Epithelial cell of proximal tubule (primary cell): ENCODE measurements around the gene TMEM125. TPM values are rescaled to one million over a fixed set of nuclear protein-coding genes. Genes with fewer than 3 reads are reported as not detected.

Experiments used
- DNase-seq: peaks from one replicate; pipeline ENCODE4 v3.0.0-alpha.2; 2011; ENCODE audit warnings: low read depth
- H3K4me3 ChIP-seq: 2 replicates; pipeline ENCODE4 v1.5.1; 2011; ENCODE audit warnings: low read depth, mild to moderate bottlenecking, low read length
- total RNA-seq: library from RNA; depleted of rRNA; stranded (reverse); fragments of >200 nt; gene quantifications from 2 replicates; pipeline ENCODE4 v1.2.3, GENCODE V29; 2015
- TF ChIP-seq, protein P1 (sequence below): conservative IDR thresholded peaks from 2 replicates; pipeline ENCODE4 v1.5.1; 2012; ENCODE audit warnings: low read depth, mild to moderate bottlenecking, low read length

TMEM125 gene
- total RNA-seq, 1 donor from 2014 or later, result 7.0 TPM

DNA sequence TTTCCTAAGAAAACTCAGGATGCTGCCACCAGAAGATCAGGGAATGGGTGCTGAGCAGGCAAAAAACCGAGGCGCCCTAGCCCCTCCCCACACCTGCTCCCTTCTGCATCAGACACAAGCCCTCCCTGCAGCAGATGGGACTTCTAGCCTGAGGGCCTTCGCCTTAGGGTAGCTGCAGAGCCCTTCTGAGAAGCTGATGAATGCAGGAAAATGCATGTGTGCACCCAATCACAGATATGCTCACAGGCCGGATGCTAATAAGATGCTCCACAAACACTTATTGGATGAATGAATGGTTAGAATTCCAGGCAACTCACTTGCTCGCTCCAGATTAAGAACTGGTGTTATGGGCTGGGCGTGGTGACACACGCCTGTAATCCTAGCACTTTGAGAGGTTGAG is 22.4 kb downstream of the TMEM125 start:
- H3K4me3 ChIP-seq, result no peak overlapping the region
- TF ChIP-seq, protein P1, sequence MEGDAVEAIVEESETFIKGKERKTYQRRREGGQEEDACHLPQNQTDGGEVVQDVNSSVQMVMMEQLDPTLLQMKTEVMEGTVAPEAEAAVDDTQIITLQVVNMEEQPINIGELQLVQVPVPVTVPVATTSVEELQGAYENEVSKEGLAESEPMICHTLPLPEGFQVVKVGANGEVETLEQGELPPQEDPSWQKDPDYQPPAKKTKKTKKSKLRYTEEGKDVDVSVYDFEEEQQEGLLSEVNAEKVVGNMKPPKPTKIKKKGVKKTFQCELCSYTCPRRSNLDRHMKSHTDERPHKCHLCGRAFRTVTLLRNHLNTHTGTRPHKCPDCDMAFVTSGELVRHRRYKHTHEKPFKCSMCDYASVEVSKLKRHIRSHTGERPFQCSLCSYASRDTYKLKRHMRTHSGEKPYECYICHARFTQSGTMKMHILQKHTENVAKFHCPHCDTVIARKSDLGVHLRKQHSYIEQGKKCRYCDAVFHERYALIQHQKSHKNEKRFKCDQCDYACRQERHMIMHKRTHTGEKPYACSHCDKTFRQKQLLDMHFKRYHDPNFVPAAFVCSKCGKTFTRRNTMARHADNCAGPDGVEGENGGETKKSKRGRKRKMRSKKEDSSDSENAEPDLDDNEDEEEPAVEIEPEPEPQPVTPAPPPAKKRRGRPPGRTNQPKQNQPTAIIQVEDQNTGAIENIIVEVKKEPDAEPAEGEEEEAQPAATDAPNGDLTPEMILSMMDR, result no peak
- DNase-seq, result no peak

DNA sequence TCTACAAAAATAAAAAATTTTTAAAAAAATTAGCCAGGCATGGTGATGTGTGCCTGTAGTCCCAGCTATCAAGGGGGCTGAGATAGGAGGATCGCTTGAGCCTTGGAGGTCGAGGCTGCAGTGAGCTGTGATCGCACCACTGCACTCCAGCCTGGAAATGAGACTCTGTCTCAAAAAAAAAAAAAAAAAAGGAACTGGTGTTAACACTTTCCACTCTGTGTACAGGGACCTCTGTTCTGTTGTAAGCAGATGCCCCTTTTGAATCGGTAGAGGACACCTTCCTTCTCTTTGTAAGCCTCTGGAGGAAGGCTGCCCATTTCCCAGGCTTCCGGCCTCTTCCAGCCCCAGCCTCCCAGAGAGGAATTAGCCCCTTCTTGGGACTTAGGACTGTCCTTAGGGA is 22.9 kb downstream of the TMEM125 start:
- TF ChIP-seq, protein P1, result no peak
- no peak overlapping the region for H3K4me3 ChIP-seq
- DNase-seq, result no peak

DNA sequence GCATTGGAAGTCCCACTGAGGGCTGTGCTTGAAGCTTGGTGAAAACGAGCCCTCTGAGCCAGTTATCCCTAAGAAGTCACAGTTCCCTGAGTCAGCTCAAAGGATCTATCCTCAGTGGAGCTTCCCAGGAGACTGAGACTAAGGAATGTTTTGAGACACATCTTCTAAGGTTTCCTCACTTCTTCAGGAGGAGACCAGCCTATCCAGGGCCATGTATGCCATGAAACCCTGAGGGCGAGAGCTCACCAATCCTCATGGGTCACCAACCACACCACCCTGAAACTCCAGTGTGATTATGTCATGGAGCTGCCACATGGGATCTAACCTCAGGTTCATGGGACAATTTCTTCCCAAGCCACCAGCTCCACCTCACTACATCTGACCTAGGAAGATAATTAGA is 23.4 kb downstream of the TMEM125 start:
- H3K4me3 ChIP-seq, result no peak overlapping the region
- TF ChIP-seq, protein P1, result no peak
- no peak for DNase-seq

DNA sequence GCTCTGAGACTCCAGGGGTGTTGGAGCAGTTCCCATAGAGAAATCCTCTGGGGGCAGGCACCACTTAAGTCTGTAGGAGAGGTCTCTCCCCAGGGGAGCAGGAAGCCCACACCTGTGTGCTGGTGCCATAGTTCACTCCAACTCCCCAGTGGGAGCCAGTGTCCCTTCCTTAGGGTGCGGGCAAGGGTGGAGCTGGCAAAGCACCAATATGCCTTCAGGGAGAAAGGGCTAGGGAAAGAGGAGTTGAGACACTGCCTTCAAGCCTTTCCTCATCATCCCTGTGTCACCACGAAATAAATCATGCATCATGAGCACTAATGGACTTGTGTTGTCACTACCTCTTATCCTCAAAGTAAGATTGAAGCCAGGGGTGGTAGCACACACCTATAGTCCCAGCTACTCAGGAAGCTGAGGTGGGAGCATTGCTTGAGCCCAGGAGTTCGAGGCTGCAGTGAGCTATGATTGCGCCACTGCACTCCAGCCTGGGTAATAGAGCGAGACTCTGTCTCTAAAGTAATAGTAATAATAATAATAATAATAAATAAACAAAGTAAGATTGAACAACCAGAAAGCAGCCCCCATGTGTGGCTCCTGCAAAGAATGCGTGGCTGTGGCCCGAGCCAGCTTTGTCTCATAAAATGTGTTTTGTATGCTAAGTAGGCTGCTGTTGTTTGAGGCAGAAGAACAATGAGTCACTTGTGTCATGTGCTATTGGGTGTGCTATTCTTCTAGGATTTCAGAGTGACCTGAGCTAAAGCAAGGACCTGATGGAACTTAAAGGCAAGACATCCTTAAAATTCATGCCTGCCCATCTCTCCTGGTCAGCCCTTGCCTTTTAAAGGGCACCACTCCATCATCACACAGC is 24.3 kb downstream of the TMEM125 start:
- DNase-seq, result peak; percentile 76
- TF ChIP-seq, protein P1, result no peak

DNA sequence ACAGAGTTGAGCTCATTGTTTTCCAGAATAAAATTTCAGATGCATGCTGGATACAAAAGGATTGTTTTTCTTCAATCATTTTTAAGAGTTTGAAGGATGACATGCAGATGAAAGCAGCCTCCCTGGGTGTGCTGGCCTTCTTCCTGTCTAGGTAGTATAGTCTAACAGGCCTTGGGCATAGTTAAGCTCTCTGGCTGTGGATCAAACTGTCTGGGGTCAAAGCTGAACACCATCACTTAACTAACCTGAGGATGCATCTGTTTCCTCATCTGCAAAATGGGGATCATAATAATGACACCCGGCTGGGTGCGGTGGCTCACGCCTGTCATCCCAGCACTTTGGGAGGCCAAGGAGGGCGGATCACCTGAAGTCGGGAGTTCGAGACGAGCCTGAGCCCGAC is 25.0 kb downstream of the TMEM125 start:
- TF ChIP-seq, protein P1, result no peak
- H3K4me3 ChIP-seq, result no peak overlapping the region
- no peak for DNase-seq

More for the DNA sequence above, 24.3 kb downstream of the TMEM125 start:
- H3K4me3 ChIP-seq, result no peak overlapping the region

DNA sequence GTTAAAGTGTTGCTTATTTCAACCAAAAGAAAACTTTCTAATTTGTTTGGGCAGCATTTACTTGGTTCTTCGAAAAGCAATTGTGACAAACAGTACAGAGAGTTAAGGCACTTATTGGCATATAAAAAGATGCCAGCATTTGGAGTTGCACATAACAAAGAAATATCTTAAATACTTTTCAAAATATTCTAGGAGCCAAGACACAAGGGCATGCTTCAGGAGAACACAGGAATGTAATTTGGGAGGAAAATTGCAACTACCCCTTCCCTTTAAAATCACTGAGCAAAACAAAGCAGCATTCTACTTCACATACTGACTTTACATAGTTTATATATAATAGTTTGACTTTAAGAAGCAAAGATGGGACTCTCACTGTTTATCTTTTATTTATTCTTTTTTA is 26.4 kb downstream of the TMEM125 start:
- DNase-seq, result no peak
- TF ChIP-seq, protein P1, result no peak

DNA sequence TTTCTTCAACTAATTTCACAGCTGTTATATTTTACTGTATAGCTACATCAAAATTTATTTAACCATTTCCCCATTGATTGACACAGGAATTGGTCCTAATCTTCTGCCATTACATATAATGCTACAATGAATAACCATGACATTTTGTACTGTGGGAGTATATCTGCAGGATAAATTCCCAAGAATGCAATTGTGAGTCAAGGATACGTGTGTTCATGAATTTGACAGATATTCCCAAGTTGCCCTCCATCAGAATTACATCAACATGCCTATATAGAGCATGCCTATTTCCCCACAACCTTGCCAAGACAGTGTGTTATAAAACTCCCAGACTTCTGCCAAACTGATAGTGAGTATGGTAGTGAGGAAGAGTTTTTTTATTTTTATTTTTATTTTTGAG is 28.3 kb downstream of the TMEM125 start:
- no peak for DNase-seq
- no peak overlapping the region for H3K4me3 ChIP-seq
- TF ChIP-seq, protein P1, result no peak

More for the DNA sequence above, 26.4 kb downstream of the TMEM125 start:
- no peak overlapping the region for H3K4me3 ChIP-seq
